PC-3 (cell line): Measurements from ENCODE around the gene FKBP7.

Experiments used
- CTCF ChIP-seq: fragments of 300-600 bp; sonication (generic); conservative IDR thresholded peaks from 2 replicates; pipeline ENCODE4 v1.5.1; 2017; ENCODE audit warnings: antibody characterized with exemption, low read depth, mild to moderate bottlenecking, low read length
- EZH2 ChIP-seq: fragments of 300-600 bp; sonication (generic); IDR thresholded peaks from one replicate; pipeline ENCODE4 v1.6.1; 2017; ENCODE audit warnings: antibody characterized with exemption, mild to moderate bottlenecking, low read length; ENCODE audit not compliant: unreplicated experiment

- no peak for TF ChIP-seq CTCF
- no peak for TF ChIP-seq EZH2
Measured at GRCh38 chr2:178506949-178507348, 28.5 kb upstream of the FKBP7 start.
